K562 (cell line): ENCODE results near the gene TUBA1A. TPM values are rescaled to one million over a fixed set of nuclear protein-coding genes. Genes with fewer than 3 reads are reported as not detected.
A peak's percentile ranks its signal among the peaks of the same experiment; 100 is the strongest.

Experiments used
- ATAC-seq: fragments of 200-7000 bp; cut with Tn5 transposase; 3 replicates; pipeline ENCODE4 v1.9.1; 2020; ENCODE audit warnings: moderate library complexity
- BruUV-seq: library from RNA; stranded (reverse); fragments of 400-500 nt; replicated peaks from 2 replicates; lab custom pipeline; 2021; lab: Mats Ljungman, UMichigan
- CTCF ChIA-PET: fragments of 300-600 bp; formaldehyde crosslinking; extraction: SDS; loops from one replicate; lab custom pipeline; 2021; ENCODE audit warnings: low intra/inter-chr PET ratio; lab: Yijun Ruan, JAX
- POLR2A ChIA-PET: fragments of 300-600, 350-650 bp; sonication (Branson Sonifier 250); formaldehyde crosslinking; extraction: SDS; loops from one replicate; lab custom pipeline; 2021; ENCODE audit warnings: antibody characterized with exemption, inconsistent platforms; lab: Yijun Ruan, JAX
- DNase-seq, 4 experiments: peaks; one replicate each; pipeline versions ENCODE4 v3.0.0 to v3.0.0-alpha.2; 2011 to 2018; ENCODE audit warnings: low spot score in 3 of 4, mixed read lengths in 3 of 4; ENCODE audit errors: extremely low read depth in 1 of 4
- FAIRE-seq: peaks from 2 replicates; lab custom pipeline; 2011; peaks lifted over from hg19 to GRCh38; lab: Jason Lieb, UNC
- H2AFZ ChIP-seq: 2 replicates; pipeline ENCODE4 v1.6.0; 2011; ENCODE audit warnings: low read depth, low read length, control low read depth, inconsistent platforms
- H3K27ac ChIP-seq: fragments of 200-600 bp; 3 replicates; pipeline ENCODE4 v1.8.0; 2011; ENCODE audit warnings: low read depth, mild to moderate bottlenecking, control low read depth, inconsistent platforms, low read length, moderate library complexity, mixed read lengths; ENCODE audit errors: extremely low read depth
- H3K27me3 ChIP-seq, 2 experiments: fragments of 300-600 bp in 1 of 2; 2 replicates in 1 of 2; 3 replicates in 1 of 2; pipeline versions ENCODE4 v1.6.0 to v1.8.0; 2011; ENCODE audit warnings: inconsistent platforms in 2 of 2, low read length in 2 of 2, mild to moderate bottlenecking in 1 of 2, mixed read lengths in 1 of 2, moderate library complexity in 1 of 2; ENCODE audit not compliant: control insufficient read depth in 2 of 2, insufficient read depth in 2 of 2
- H3K36me3 ChIP-seq: fragments of 300-600 bp; 3 replicates; pipeline ENCODE4 v1.8.0; 2011; ENCODE audit warnings: mild to moderate bottlenecking, low read length, inconsistent platforms; ENCODE audit not compliant: control insufficient read depth, insufficient read depth
- H3K4me1 ChIP-seq, 2 experiments: fragments of 200-600 bp in 1 of 2; replicated peaks in 1 of 2; 2 replicates in 1 of 2; 3 replicates in 1 of 2; pipeline versions ENCODE4 v1.5.1 to v1.8.0; 2011; ENCODE audit warnings: inconsistent platforms in 2 of 2, low read length in 2 of 2, mild to moderate bottlenecking in 1 of 2, mixed read lengths in 1 of 2, moderate library complexity in 1 of 2; ENCODE audit not compliant: control insufficient read depth in 2 of 2, insufficient read depth in 2 of 2
- H3K4me2 ChIP-seq: 2 replicates; pipeline ENCODE4 v1.6.1; 2011; ENCODE audit warnings: low read length, control low read depth, inconsistent platforms, mixed read lengths; ENCODE audit not compliant: insufficient read depth
- H3K4me3 ChIP-seq: fragments of 200-600 bp; sonication (generic), shearing (Covaris generic); 2 replicates; pipeline ENCODE4 v1.5.1; 2016; ENCODE audit warnings: control low read depth, inconsistent platforms
- H3K79me2 ChIP-seq: fragments of 200-600 bp; 3 replicates; pipeline ENCODE4 v1.8.0; 2011; ENCODE audit warnings: low read length, inconsistent platforms; ENCODE audit not compliant: control insufficient read depth, insufficient read depth
- H3K9ac ChIP-seq, 2 experiments: 2 replicates each; pipeline versions ENCODE4 v1.6.0 to v1.6.1; 2011; ENCODE audit warnings: low read depth in 2 of 2, low read length in 2 of 2, control low read depth in 1 of 2, inconsistent platforms in 1 of 2, mild to moderate bottlenecking in 1 of 2, mixed read lengths in 1 of 2; ENCODE audit not compliant: insufficient read depth in 1 of 2
- H3K9me1 ChIP-seq: one replicate; pipeline ENCODE4 v1.6.0; 2011; ENCODE audit warnings: inconsistent platforms, mild to moderate bottlenecking, low read length, moderate library complexity; ENCODE audit not compliant: control insufficient read depth, insufficient read depth
- H3K9me3 ChIP-seq: replicated peaks from 2 replicates; pipeline ENCODE4 v1.5.1; 2011; ENCODE audit warnings: low read depth, low read length, inconsistent platforms; ENCODE audit not compliant: control insufficient read depth, insufficient read depth
- H4K20me1 ChIP-seq: replicated peaks from 2 replicates; pipeline ENCODE4 v1.6.1; 2011; ENCODE audit warnings: low read length, inconsistent platforms, mixed read lengths; ENCODE audit not compliant: control insufficient read depth, insufficient read depth
- ARNT ChIP-seq, 2 experiments: fragments of 450-650 bp; IDR thresholded peaks; 2 replicates each; pipeline ENCODE4 v1.6.1; 2016; ENCODE audit warnings: mild to moderate bottlenecking in 1 of 2
- CBFB ChIP-seq: sonication (generic); formaldehyde crosslinking; IDR thresholded peaks from 2 replicates; pipeline ENCODE4 v1.4.0; 2020; ENCODE audit warnings: mild to moderate bottlenecking, missing genetic modification reagents
- CHD1 ChIP-seq: fragments of 200-600 bp; sonication (generic); IDR thresholded peaks from one replicate; pipeline ENCODE4 v1.6.1; 2012; ENCODE audit warnings: mild to moderate bottlenecking, moderate library complexity, low read length, inconsistent platforms
- DNMT1 ChIP-seq: fragments of 450-650 bp; IDR thresholded peaks from 2 replicates; pipeline ENCODE4 v1.6.1; 2016; ENCODE audit warnings: antibody characterized with exemption, mild to moderate bottlenecking
- E2F3 ChIP-seq: fragments of 250-450 bp; sonication (Bioruptor Pico); IDR thresholded peaks from 2 replicates; pipeline ENCODE4 v1.4.0; 2020; ENCODE audit warnings: mild to moderate bottlenecking
- HDAC3 ChIP-seq: fragments of 450-650 bp; IDR thresholded peaks from 2 replicates; pipeline ENCODE4 v1.6.1; 2018; ENCODE audit warnings: borderline replicate concordance, mild to moderate bottlenecking, moderate library complexity; ENCODE audit not compliant: partially characterized antibody
- HMG20A ChIP-seq: fragments of 450-650 bp; formaldehyde crosslinking; conservative IDR thresholded peaks from 2 replicates; pipeline ENCODE4 v1.4.0; 2020; ENCODE audit warnings: mild to moderate bottlenecking, mixed read lengths
- HMGXB4 ChIP-seq: sonication (generic); formaldehyde crosslinking; IDR thresholded peaks from 2 replicates; pipeline ENCODE4 v1.8.1; 2023; ENCODE audit warnings: mild to moderate bottlenecking, missing genetic modification reagents
- ILF3 ChIP-seq: fragments of 450-650 bp; IDR thresholded peaks from 2 replicates; pipeline ENCODE4 v1.6.1; 2018; ENCODE audit warnings: antibody characterized with exemption, mild to moderate bottlenecking, moderate library complexity, borderline replicate concordance
- IRF2 ChIP-seq: sonication (generic); formaldehyde crosslinking; IDR thresholded peaks from 2 replicates; pipeline ENCODE4 v1.8.1; 2022; ENCODE audit warnings: mild to moderate bottlenecking, missing genetic modification reagents
- NCOR1 ChIP-seq: fragments of 450-650 bp; IDR thresholded peaks from 2 replicates; pipeline ENCODE4 v1.6.1; 2016; ENCODE audit warnings: mild to moderate bottlenecking, moderate library complexity
- RBM34 ChIP-seq: fragments of 200-400 bp; formaldehyde crosslinking; IDR thresholded peaks from 2 replicates; pipeline ENCODE4 v1.6.1; 2018; ENCODE audit warnings: low read length, borderline replicate concordance; ENCODE audit not compliant: insufficient read depth
- SNRNP70 ChIP-seq: fragments of 200-400 bp; formaldehyde crosslinking; optimal IDR thresholded peaks from 2 replicates; pipeline ENCODE3; 2017; ENCODE audit warnings: low read depth, low read length
- SUPT5H ChIP-seq: fragments of 450-650 bp; IDR thresholded peaks from 2 replicates; pipeline ENCODE4 v1.6.1; 2016
- ZBTB9 ChIP-seq: fragments of 450-650 bp; formaldehyde crosslinking; IDR thresholded peaks from 2 replicates; pipeline ENCODE4 v1.4.0; 2020; ENCODE audit warnings: mild to moderate bottlenecking, moderate library complexity
- ZNF347 ChIP-seq: fragments of 450-650 bp; formaldehyde crosslinking; IDR thresholded peaks from 2 replicates; pipeline ENCODE4 v1.4.0; 2020; ENCODE audit warnings: low read depth, mild to moderate bottlenecking, moderate library complexity
- WGBS: fragments of 100-300 bp; shearing (Covaris generic); methylation state at CpG from one replicate; pipeline ENCODE4 v1.1.6; 2016; ENCODE audit warnings: low coverage, mixed read lengths; ENCODE audit not compliant: insufficient coverage; ENCODE audit errors: missing lambda C conversion rate; 5-methylcytosine and 5-hydroxymethylcytosine counted together
- in situ Hi-C: fragments of 300-500 bp; cut with MboI; formaldehyde crosslinking; loops from 4 replicates; pipeline ENCODE4 v1.15.0; 2018; ENCODE audit warnings: inconsistent platforms, mixed read lengths
- intact Hi-C: fragments of 100-400 bp; cut with micrococcal nuclease; formaldehyde crosslinking; loops from 2 replicates; pipeline ENCODE4 v1.14.2; 2022
- polyA plus RNA-seq, 8 experiments: library from polyadenylated mRNA; depleted of rRNA in 4 of 8; stranded (reverse) in 5 of 8; unstranded in 3 of 8; fragments of >200 nt; fragmentation: Nextera tagmentation in 2 of 8; fragmentation: Illumina TruSeq in 1 of 8; extraction: Ambion mirVana in 2 of 8; extraction: Trizol in 1 of 8; gene quantifications; 2 replicates each; pipeline versions ENCODE4 v1.2.1 to v1.2.3, GENCODE V29; 2011 to 2014; ENCODE audit warnings: inconsistent platforms in 1 of 8, missing spikeins in 1 of 8
- total RNA-seq, 7 experiments: library from RNA; depleted of rRNA in 6 of 7; stranded (reverse); fragments of >200 nt in 6 of 7; fragmentation: Illumina TruSeq in 2 of 7; extraction: Trizol in 2 of 7; gene quantifications; 2 replicates each; pipeline versions ENCODE4 v1.2.1 to v1.2.3, GENCODE V29; 2011 to 2021; ENCODE audit warnings: low replicate concordance in 1 of 7

The TUBA1A gene
- total and polyA plus RNA-seq, 9 of the 15 experiments (the other 6 are each of a cell fraction or from before 2014, with no cell fraction given): 7.4 to 45.1 (median 11.9) TPM

GRCh38 chr12:49232940-49233841, 44.3 kb upstream of the TUBA1A start:
- peak overlapping the region; percentile 87 for H3K4me2 ChIP-seq
- 6% methylated on average over 25 of the region's 25 CpGs for WGBS
- peak; percentile 85 to 98 (median 89) for DNase-seq
- peak; percentile 90 for ATAC-seq
- intact Hi-C loops (loop anchor here (1.0 to 10.0 kb wide), 4 partner anchors 34 to 238 kb away; partner anchors contain the start of genes DDN and TUBA1A), in situ Hi-C loops (loop anchor here (5.0 kb wide), 2 partner anchors 91 to 171 kb away; partner anchors contain the start of gene KMT2D)
- H3K9me3 ChIP-seq: no peaks in the 10 kb centered on the region
- H3K4me1 ChIP-seq: peaks cover 27 to 40% of the 10 kb centered on the region in 2 experiments
- ChIA-PET CTCF (interaction anchor here (0.6 to 2.3 kb wide), 5 partner anchors 25 to 173 kb away, joined by 4 to 11 read pairs (median 5); partner anchors contain the start of genes KMT2D and TUBA1B), POLR2A (interaction anchor here (0.6 to 4.2 kb wide), 18 partner anchors 11 to 850 kb away, joined by 3 to 72 read pairs (median 3); partner anchors contain the start of genes TROAP, TUBA1B and TUBA1C)
- peak; percentile 100 for FAIRE-seq
- no peaks in the 10 kb centered on the region; the same call in 1 of the 3 replicates for H3K79me2 ChIP-seq
- 0 out of 2 replicates have a peak, but pooled peaks cover 2% of the 10 kb centered on the region for H4K20me1 ChIP-seq
- H3K9me1 ChIP-seq: no peaks in the 10 kb centered on the region
- peak overlapping the region; percentile 76 to 87; a peak in 3 of 4 replicates for H3K9ac ChIP-seq
- BruUV-seq: TSS peak; percentile 89
- H3K36me3 ChIP-seq: no peaks in the 10 kb centered on the region
- H3K27ac ChIP-seq: peak overlapping the region; percentile 87
- H3K4me3 ChIP-seq: peak overlapping the region; percentile 34
- H2AFZ ChIP-seq: peak overlapping the region; percentile 95
- no peaks in the 10 kb centered on the region for H3K27me3 ChIP-seq
- TF ChIP-seq HMGXB4: no peak
- TF ChIP-seq NCOR1: peak; percentile 99
- TF ChIP-seq RBM34: no peak
- no peak for TF ChIP-seq CHD1
- peak; percentile 95 for TF ChIP-seq HDAC3
- no peak for TF ChIP-seq SUPT5H
- no peak for TF ChIP-seq ZNF347 (CRISPR knock-in tag)
- TF ChIP-seq ZBTB9: no peak
- TF ChIP-seq E2F3 (CRISPR knock-in tag): no peak
- TF ChIP-seq CBFB (CRISPR knock-in tag): no peak
- peak; percentile 87 to 96 for TF ChIP-seq ARNT (IDR thresholded peaks at IDR 0.05)
- no peak for TF ChIP-seq SNRNP70
- no peak for TF ChIP-seq HMG20A (CRISPR knock-in tag)
- TF ChIP-seq DNMT1: no peak
- no peak for TF ChIP-seq IRF2 (CRISPR knock-in tag)
- TF ChIP-seq ILF3: no peak
